ENCODE measurements around the gene TBL1XR1. TPM values are rescaled to one million over a fixed set of nuclear protein-coding genes. Genes with fewer than 3 reads are reported as not detected.

Gene TBL1XR1
- total RNA-seq, 1 experiment from 2014 or later, result 180 TPM

- ChIA-PET POLR2A (no interaction called here), CTCF (no interaction called here), RAD21 (ENCODE audit: low non-redundant PET in 1 of 2, low total read pairs in 2 of 2, uncharacterized antibody in 2 of 2, unreplicated experiment in 2 of 2) (no interaction called here)
- Histone ChIP-seq H4K20me1 (ENCODE audit: insufficient read depth) (no peaks in the 10 kb centered on the region), H3K9ac (ENCODE audit: low read length) (no peak overlapping the region), H3K36me3 (ENCODE audit: control insufficient read depth in 1 of 2, insufficient read depth in 2 of 2, low read length in 2 of 2) (no peaks in the 10 kb centered on the region), H3K4me1 (ENCODE audit: control insufficient read depth in 1 of 2, insufficient read depth in 2 of 2, low read length in 2 of 2) (peaks cover 0 to 14% of the 10 kb centered on the region in 2 experiments; a peak in 2 of 4 replicates), H3K4me2 (ENCODE audit: low read length) (no peak overlapping the region), H3K27me3 (ENCODE audit: insufficient read depth, low read length) (no peaks in the 10 kb centered on the region), H3K4me3 (replicated peaks in 1 of 2; ENCODE audit: low read depth in 1 of 2, low read length in 2 of 2) (no peak overlapping the region), H3K27ac (ENCODE audit: low read depth, low read length) (no peak overlapping the region), H3K9me2 (ENCODE audit: insufficient read depth) (no peaks in the 10 kb centered on the region), H3K9me3 (ENCODE audit: control insufficient read depth in 1 of 2, insufficient read depth in 1 of 2, low read depth in 1 of 2, low read length in 2 of 2) (no peaks in the 10 kb centered on the region), H2AFZ (ENCODE audit: low read depth, low read length, poor library complexity, severe bottlenecking) (no peak overlapping the region), H3K79me2 (ENCODE audit: insufficient read depth, low read length) (no peaks in the 10 kb centered on the region)
- TF ChIP-seq MAX (IDR thresholded peaks at IDR 0.05) (no peak), ATF3 (IDR thresholded peaks at IDR 0.05) (no peak), SIN3A (IDR thresholded peaks at IDR 0.05; ENCODE audit: low read depth) (no peak), ZFX (IDR thresholded peaks at IDR 0.05) (no peak), CTCF (IDR thresholded peaks at IDR 0.05 in 2 of 3, conservative IDR thresholded peaks at IDR 0.05 in 1 of 3; ENCODE audit: borderline replicate concordance in 1 of 3, insufficient read depth in 1 of 3, low read depth in 2 of 3, low read length in 2 of 3) (no peak), POLR2AphosphoS5 (IDR thresholded peaks at IDR 0.05; ENCODE audit: low read depth, low read length) (no peak), ZNF274 (IDR thresholded peaks at IDR 0.05; ENCODE audit: low read depth, low read length) (no peak), FOSL1 (IDR thresholded peaks at IDR 0.05; ENCODE audit: low read depth) (no peak), EZH2phosphoT487 (IDR thresholded peaks at IDR 0.05; ENCODE audit: borderline replicate concordance) (no peak), POLR2A (IDR thresholded peaks at IDR 0.05; ENCODE audit: borderline replicate concordance, extremely low read depth, insufficient read depth, insufficient read length) (no peak), CEBPB (IDR thresholded peaks at IDR 0.05; ENCODE audit: low read depth) (no peak), SRF (IDR thresholded peaks at IDR 0.05; ENCODE audit: low read depth) (no peak), YY1 (IDR thresholded peaks at IDR 0.05; ENCODE audit: extremely low read depth, insufficient replicate concordance, low read depth, low read length) (no peak), ZBTB33 (IDR thresholded peaks at IDR 0.05; ENCODE audit: extremely low read depth, insufficient replicate concordance, low read length) (no peak), REST (IDR thresholded peaks at IDR 0.05; ENCODE audit: low read depth) (no peak), SP1 (IDR thresholded peaks at IDR 0.05; ENCODE audit: low read depth) (no peak), TCF7L2 (IDR thresholded peaks at IDR 0.05; ENCODE audit: borderline replicate concordance, extremely low read depth, insufficient read depth, insufficient read length) (no peak)
- intact Hi-C loops (cut with micrococcal nuclease), result no loop called here
- no peak for DNase-seq (ENCODE audit: low read depth, low spot score)
- BruUV-seq (replicated peaks), result no TSS peak
- ATAC-seq, result no peak
Measured at GRCh38 chr3:177208223-177208622, 10.9 kb upstream of the TBL1XR1 start.

All from HCT116 (cell line).